Nephron (organoid): Measurements from ENCODE around the gene PLN.

ENCODE experiments used
- H3K27ac Mint-ChIP-seq, 3 experiments: 2 replicates each; pipeline ENCODE4 v1.8.0; 2020; ENCODE audit warnings: mixed read lengths in 3 of 3, mild to moderate bottlenecking in 2 of 3, moderate library complexity in 1 of 3
- H3K27me3 Mint-ChIP-seq: 2 replicates; pipeline ENCODE4 v1.8.0; 2021; ENCODE audit warnings: low read depth, mild to moderate bottlenecking, moderate library complexity, mixed read lengths
- H3K36me3 Mint-ChIP-seq: 2 replicates; pipeline ENCODE4 v1.8.0; 2020; ENCODE audit warnings: low read depth, mixed read lengths
- H3K4me1 Mint-ChIP-seq: 2 replicates; pipeline ENCODE4 v1.8.0; 2020; ENCODE audit warnings: mixed read lengths
- H3K4me3 Mint-ChIP-seq, 3 experiments: 2 replicates each; pipeline ENCODE4 v1.8.0; 2020; ENCODE audit warnings: mild to moderate bottlenecking in 3 of 3, mixed read lengths in 3 of 3, moderate library complexity in 2 of 3
- H3K9me3 Mint-ChIP-seq: 2 replicates; pipeline ENCODE4 v1.8.0; 2020; ENCODE audit warnings: mixed read lengths
- TF ChIP-seq, protein P1 (sequence below), 3 experiments: fragments of 200-600 bp; sonication (generic); IDR thresholded peaks; one replicate each; pipeline ENCODE4 v1.5.0; 2021; ENCODE audit warnings: antibody characterized with exemption in 3 of 3; ENCODE audit not compliant: unreplicated experiment in 3 of 3

Gene PLN

GRCh38 chr6:118597636-118598035, 49.5 kb downstream of the PLN start:
- Mint-ChIP-seq H3K9me3 (no peaks in the 10 kb centered on the region), H3K4me1 (no peaks in the 10 kb centered on the region), H3K27ac (no peak overlapping the region), H3K36me3 (peaks cover 4% of the 10 kb centered on the region), H3K27me3 (no peaks in the 10 kb centered on the region), H3K4me3 (no peak overlapping the region)
- TF ChIP-seq, protein P1, sequence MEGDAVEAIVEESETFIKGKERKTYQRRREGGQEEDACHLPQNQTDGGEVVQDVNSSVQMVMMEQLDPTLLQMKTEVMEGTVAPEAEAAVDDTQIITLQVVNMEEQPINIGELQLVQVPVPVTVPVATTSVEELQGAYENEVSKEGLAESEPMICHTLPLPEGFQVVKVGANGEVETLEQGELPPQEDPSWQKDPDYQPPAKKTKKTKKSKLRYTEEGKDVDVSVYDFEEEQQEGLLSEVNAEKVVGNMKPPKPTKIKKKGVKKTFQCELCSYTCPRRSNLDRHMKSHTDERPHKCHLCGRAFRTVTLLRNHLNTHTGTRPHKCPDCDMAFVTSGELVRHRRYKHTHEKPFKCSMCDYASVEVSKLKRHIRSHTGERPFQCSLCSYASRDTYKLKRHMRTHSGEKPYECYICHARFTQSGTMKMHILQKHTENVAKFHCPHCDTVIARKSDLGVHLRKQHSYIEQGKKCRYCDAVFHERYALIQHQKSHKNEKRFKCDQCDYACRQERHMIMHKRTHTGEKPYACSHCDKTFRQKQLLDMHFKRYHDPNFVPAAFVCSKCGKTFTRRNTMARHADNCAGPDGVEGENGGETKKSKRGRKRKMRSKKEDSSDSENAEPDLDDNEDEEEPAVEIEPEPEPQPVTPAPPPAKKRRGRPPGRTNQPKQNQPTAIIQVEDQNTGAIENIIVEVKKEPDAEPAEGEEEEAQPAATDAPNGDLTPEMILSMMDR (IDR thresholded peaks at IDR 0.05; ENCODE audit: unreplicated experiment in 3 of 3), result no peak

DNA sequence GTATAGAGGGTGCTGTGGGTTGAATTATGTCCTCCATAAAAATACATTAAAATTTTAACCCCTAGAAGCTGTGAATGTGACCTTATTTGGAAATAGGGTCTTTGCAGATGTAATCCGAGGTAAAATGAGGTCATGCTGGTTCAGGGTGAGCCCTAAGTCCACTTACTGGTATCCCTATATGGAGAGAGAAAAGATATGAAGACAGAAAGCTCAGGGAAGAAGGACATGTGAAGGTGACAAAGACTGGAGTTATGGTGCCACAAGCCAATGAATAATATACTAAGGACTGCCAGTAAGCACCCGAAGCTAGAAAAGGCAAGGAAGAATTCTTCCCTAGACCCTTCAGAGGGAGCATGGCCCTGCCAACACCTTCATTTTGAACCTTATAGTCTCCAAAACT, 50.2 kb downstream of the PLN start:
- Mint-ChIP-seq H3K4me3 (no peak overlapping the region), H3K36me3 (peaks cover 5% of the 10 kb centered on the region), H3K9me3 (no peaks in the 10 kb centered on the region)

GRCh38 chr6:118602300-118602699, 54.2 kb downstream of the PLN start:
- peaks cover 13% of the 10 kb centered on the region for H3K9me3 Mint-ChIP-seq
- H3K27ac Mint-ChIP-seq, result no peak overlapping the region
- no peaks in the 10 kb centered on the region for H3K4me1 Mint-ChIP-seq
- H3K4me3 Mint-ChIP-seq, result no peak overlapping the region
- TF ChIP-seq, protein P1 (IDR thresholded peaks at IDR 0.05; ENCODE audit: unreplicated experiment in 3 of 3), result no peak
- peaks cover 25% of the 10 kb centered on the region for H3K36me3 Mint-ChIP-seq
- H3K27me3 Mint-ChIP-seq, result no peaks in the 10 kb centered on the region

More for the DNA sequence above, 50.2 kb downstream of the PLN start:
- Mint-ChIP-seq H3K27ac (no peak overlapping the region), H3K4me1 (no peaks in the 10 kb centered on the region), H3K27me3 (no peaks in the 10 kb centered on the region)
- TF ChIP-seq, protein P1 (IDR thresholded peaks at IDR 0.05; ENCODE audit: unreplicated experiment in 3 of 3), result no peak

DNA sequence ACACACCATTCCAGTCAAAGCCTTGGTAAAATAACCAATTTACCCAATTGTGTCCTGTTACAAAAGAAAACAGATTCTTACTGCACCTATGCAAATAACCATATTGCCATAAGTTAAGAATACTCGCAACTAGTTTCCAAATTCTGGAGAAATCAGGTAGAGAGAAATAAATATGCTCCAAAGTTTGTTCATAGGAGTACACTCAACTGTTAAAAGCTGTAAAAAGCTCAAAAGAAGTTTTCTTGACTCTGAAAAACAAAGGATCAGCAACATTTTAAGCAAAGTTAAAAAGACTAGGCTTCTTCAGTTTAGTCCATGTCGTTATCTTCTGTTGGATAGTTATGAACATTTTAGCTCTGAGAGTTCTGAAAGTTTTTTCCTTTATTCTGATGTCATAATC, 55.3 kb downstream of the PLN start:
- Mint-ChIP-seq H3K27me3 (no peaks in the 10 kb centered on the region), H3K27ac (no peak overlapping the region), H3K36me3 (peaks cover 25% of the 10 kb centered on the region), H3K4me1 (no peaks in the 10 kb centered on the region), H3K4me3 (no peak overlapping the region), H3K9me3 (peaks cover 13% of the 10 kb centered on the region)
- TF ChIP-seq, protein P1 (IDR thresholded peaks at IDR 0.05; ENCODE audit: unreplicated experiment in 3 of 3), result no peak

- Mint-ChIP-seq H3K27me3 (no peaks in the 10 kb centered on the region), H3K4me3 (no peak overlapping the region), H3K9me3 (peaks cover 27% of the 10 kb centered on the region), H3K27ac (no peak overlapping the region), H3K36me3 (peaks cover 43% of the 10 kb centered on the region), H3K4me1 (no peaks in the 10 kb centered on the region)
- TF ChIP-seq, protein P1 (IDR thresholded peaks at IDR 0.05; ENCODE audit: unreplicated experiment in 3 of 3), result no peak
Observed at GRCh38 chr6:118606268-118606667, 58.2 kb downstream of the PLN start.

DNA sequence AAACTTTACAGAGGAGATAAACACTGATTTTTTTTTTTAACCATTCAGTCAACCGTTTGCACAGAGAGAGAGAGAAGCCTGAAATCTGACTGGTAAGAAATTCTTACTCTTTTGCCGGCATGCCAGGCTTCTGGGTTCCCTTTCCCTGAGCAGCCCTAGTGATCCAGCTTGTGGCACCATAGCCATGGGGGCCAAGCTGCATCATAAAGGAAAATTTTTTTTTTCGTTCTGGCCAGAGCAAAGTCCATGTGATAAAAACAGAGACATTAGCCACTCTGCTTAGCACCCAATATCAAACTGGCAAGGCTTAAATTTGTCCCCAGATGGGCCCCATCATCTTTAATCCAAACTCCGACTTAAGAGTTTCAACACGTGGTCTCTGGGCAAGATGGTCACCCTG, 58.8 kb downstream of the PLN start:
- no peak overlapping the region for H3K27ac Mint-ChIP-seq
- TF ChIP-seq, protein P1 (IDR thresholded peaks at IDR 0.05; ENCODE audit: unreplicated experiment in 3 of 3), result no peak
- peaks cover 48% of the 10 kb centered on the region for H3K36me3 Mint-ChIP-seq
- peaks cover 33% of the 10 kb centered on the region for H3K9me3 Mint-ChIP-seq
- no peaks in the 10 kb centered on the region for H3K27me3 Mint-ChIP-seq
- H3K4me3 Mint-ChIP-seq, result no peak overlapping the region
- no peaks in the 10 kb centered on the region for H3K4me1 Mint-ChIP-seq
